B cell (primary cell): ENCODE measurements around the gene BPIFB1. TPM values are rescaled to one million over a fixed set of nuclear protein-coding genes. Genes with fewer than 3 reads are reported as not detected.

Experiments
- ATAC-seq: fragments of 200-7000 bp; cut with Tn5 transposase; one replicate; pipeline ENCODE4 v1.10.0; 2021; ENCODE audit warnings: low read depth, mild to moderate bottlenecking, moderate number of reproducible peaks, moderate library complexity
- CTCF ChIA-PET: fragments of 350-600 bp; sonication (Branson Sonifier 250); formaldehyde crosslinking; loops from one replicate; lab custom pipeline; 2021; ENCODE audit warnings: antibody characterized with exemption, inconsistent platforms; lab: Charles Lee
- POLR2A ChIA-PET: fragments of 350-600 bp; sonication (Branson Sonifier 250); formaldehyde crosslinking; loops from one replicate; lab custom pipeline; 2021; ENCODE audit warnings: antibody characterized with exemption; lab: Charles Lee
- DNase-seq: peaks from one replicate; pipeline ENCODE4 v3.0.0; 2013
- H2AFZ ChIP-seq: 2 replicates; pipeline ENCODE4 v1.6.1; 2012; ENCODE audit warnings: mild to moderate bottlenecking, low read depth, low read length; ENCODE audit not compliant: insufficient read depth, poor library complexity, severe bottlenecking
- H3K27ac ChIP-seq, 2 donors: 1 replicate in 1 of 2; 2 replicates in 1 of 2; pipeline ENCODE4 v1.5.1; 2012 to 2013; ENCODE audit warnings: low read length in 2 of 2, mild to moderate bottlenecking in 2 of 2, moderate library complexity in 1 of 2
- H3K27me3 ChIP-seq, 4 experiments: fragments of 200-600 bp in 1 of 4; sonication (generic) in 1 of 4; replicated peaks in 1 of 4; 1 replicate in 2 of 4; 2 replicates in 2 of 4; pipeline versions ENCODE4 v1.6.1 to v1.7.0; 2013 to 2016; ENCODE audit warnings: low read length in 3 of 4, mild to moderate bottlenecking in 2 of 4, mixed read lengths in 1 of 4, moderate library complexity in 1 of 4; ENCODE audit not compliant: insufficient read depth in 4 of 4, control insufficient read depth in 3 of 4; ENCODE audit errors: control extremely low read depth in 1 of 4
- H3K36me3 ChIP-seq, 2 experiments: replicated peaks in 1 of 2; 1 replicate in 1 of 2; 2 replicates in 1 of 2; pipeline versions ENCODE4 v1.6.1 to v1.7.1; 2013; ENCODE audit warnings: low read length in 1 of 2; ENCODE audit not compliant: insufficient read depth in 2 of 2, control insufficient read depth in 1 of 2; ENCODE audit errors: control extremely low read depth in 1 of 2, extremely low read depth in 1 of 2
- H3K4me1 ChIP-seq, 2 donors: fragments of 200-600 bp in 1 of 2; sonication (generic) in 1 of 2; 1 replicate in 1 of 2; 2 replicates in 1 of 2; pipeline versions ENCODE4 v1.5.1 to v1.6.1; 2013 to 2017; ENCODE audit warnings: low read length in 2 of 2; ENCODE audit not compliant: control insufficient read depth in 2 of 2, insufficient read depth in 2 of 2
- H3K4me2 ChIP-seq: replicated peaks from 2 replicates; pipeline ENCODE3; 2012; ENCODE audit warnings: mild to moderate bottlenecking, low read depth, low read length; ENCODE audit not compliant: poor library complexity, severe bottlenecking
- H3K4me3 ChIP-seq, 5 experiments: fragments of 200-600 bp in 1 of 5; sonication (generic) in 1 of 5; 1 replicate in 3 of 5; 2 replicates in 2 of 5; pipeline versions ENCODE4 v1.5.1 to v1.7.0; 2011 to 2016; ENCODE audit warnings: low read length in 4 of 5, mild to moderate bottlenecking in 4 of 5, low read depth in 2 of 5, control low read depth in 1 of 5, moderate library complexity in 1 of 5; ENCODE audit not compliant: insufficient read depth in 1 of 5; ENCODE audit errors: control extremely low read depth in 1 of 5, extremely low read depth in 1 of 5
- H3K79me2 ChIP-seq: fragments of 200-600 bp; sonication (generic); one replicate; pipeline ENCODE4 v1.6.0; 2016; ENCODE audit warnings: low read length; ENCODE audit not compliant: control insufficient read depth, insufficient read depth
- H3K9ac ChIP-seq: fragments of 200-600 bp; sonication (generic); 2 replicates; pipeline ENCODE4 v1.6.1; 2017; ENCODE audit warnings: mild to moderate bottlenecking, low read length, moderate library complexity
- H3K9me3 ChIP-seq, 3 donors: one replicate each; pipeline versions ENCODE4 v1.6.1 to v1.7.1; 2013; ENCODE audit warnings: low read length in 2 of 3; ENCODE audit not compliant: control insufficient read depth in 2 of 3, insufficient read depth in 1 of 3; ENCODE audit errors: control extremely low read depth in 1 of 3
- H4K20me1 ChIP-seq: 2 replicates; pipeline ENCODE4 v1.6.0; 2012; ENCODE audit warnings: mild to moderate bottlenecking, low read length; ENCODE audit not compliant: insufficient read depth, control insufficient read depth, poor library complexity, severe bottlenecking
- H3K27ac Mint-ChIP-seq: one replicate; pipeline ENCODE4 v1.8.0; 2021; ENCODE audit warnings: mixed read lengths
- H3K27me3 Mint-ChIP-seq: one replicate; pipeline ENCODE4 v1.8.0; 2021; ENCODE audit warnings: mixed read lengths
- H3K4me1 Mint-ChIP-seq: one replicate; pipeline ENCODE4 v1.8.0; 2021; ENCODE audit warnings: mixed read lengths
- H3K4me3 Mint-ChIP-seq: one replicate; pipeline ENCODE4 v1.8.0; 2021; ENCODE audit warnings: mixed read lengths
- H3K9me3 Mint-ChIP-seq: one replicate; pipeline ENCODE4 v1.8.0; 2022; ENCODE audit warnings: mixed read lengths; ENCODE audit not compliant: insufficient read depth
- EZH2 ChIP-seq: IDR thresholded peaks from 2 replicates; pipeline ENCODE4 v1.6.1; 2012; ENCODE audit warnings: borderline replicate concordance, low read depth, mild to moderate bottlenecking, moderate library complexity, low read length; ENCODE audit not compliant: insufficient read depth, poor library complexity, severe bottlenecking
- WGBS: methylation state at CpG from one replicate; pipeline ENCODE4 v1.1.5; 2013; ENCODE audit warnings: missing lambda C conversion rate; ENCODE audit not compliant: insufficient coverage; 5-methylcytosine and 5-hydroxymethylcytosine counted together
- intact Hi-C: fragments of 100-400 bp; cut with micrococcal nuclease; formaldehyde crosslinking; loops from one replicate; pipeline ENCODE4 v1.10.0; 2022
- polyA minus RNA-seq: library from RNA; depleted of rRNA, polyadenylated mRNA; stranded (reverse); fragments of >200 nt; gene quantifications from 2 replicates; pipeline ENCODE4 v1.2.3, GENCODE V29; 2012
- polyA plus RNA-seq: library from polyadenylated mRNA; depleted of rRNA; stranded (reverse); fragments of >200 nt; gene quantifications from 2 replicates; pipeline ENCODE4 v1.2.3, GENCODE V29; 2012
- total RNA-seq, 2 donors: library from RNA; stranded (reverse); fragments of 120-200 nt in 1 of 2; gene quantifications; 1 replicate in 1 of 2; 2 replicates in 1 of 2; pipeline versions ENCODE4 v1.2.3 to v1.2.4, GENCODE V29; 2013 to 2022
- TF ChIP-seq, protein P1 (sequence below): fragments of 200-600 bp; IDR thresholded peaks from one replicate; pipeline ENCODE4 v1.8.0; 2022; ENCODE audit warnings: antibody characterized with exemption, mild to moderate bottlenecking

The BPIFB1 gene, protein sequence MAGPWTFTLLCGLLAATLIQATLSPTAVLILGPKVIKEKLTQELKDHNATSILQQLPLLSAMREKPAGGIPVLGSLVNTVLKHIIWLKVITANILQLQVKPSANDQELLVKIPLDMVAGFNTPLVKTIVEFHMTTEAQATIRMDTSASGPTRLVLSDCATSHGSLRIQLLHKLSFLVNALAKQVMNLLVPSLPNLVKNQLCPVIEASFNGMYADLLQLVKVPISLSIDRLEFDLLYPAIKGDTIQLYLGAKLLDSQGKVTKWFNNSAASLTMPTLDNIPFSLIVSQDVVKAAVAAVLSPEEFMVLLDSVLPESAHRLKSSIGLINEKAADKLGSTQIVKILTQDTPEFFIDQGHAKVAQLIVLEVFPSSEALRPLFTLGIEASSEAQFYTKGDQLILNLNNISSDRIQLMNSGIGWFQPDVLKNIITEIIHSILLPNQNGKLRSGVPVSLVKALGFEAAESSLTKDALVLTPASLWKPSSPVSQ
- not detected in 2 replicates for total RNA-seq
- total RNA-seq (2013), result not detected
- polyA plus RNA-seq, result not detected in 2 replicates
- polyA minus RNA-seq, result not detected in 2 replicates

DNA sequence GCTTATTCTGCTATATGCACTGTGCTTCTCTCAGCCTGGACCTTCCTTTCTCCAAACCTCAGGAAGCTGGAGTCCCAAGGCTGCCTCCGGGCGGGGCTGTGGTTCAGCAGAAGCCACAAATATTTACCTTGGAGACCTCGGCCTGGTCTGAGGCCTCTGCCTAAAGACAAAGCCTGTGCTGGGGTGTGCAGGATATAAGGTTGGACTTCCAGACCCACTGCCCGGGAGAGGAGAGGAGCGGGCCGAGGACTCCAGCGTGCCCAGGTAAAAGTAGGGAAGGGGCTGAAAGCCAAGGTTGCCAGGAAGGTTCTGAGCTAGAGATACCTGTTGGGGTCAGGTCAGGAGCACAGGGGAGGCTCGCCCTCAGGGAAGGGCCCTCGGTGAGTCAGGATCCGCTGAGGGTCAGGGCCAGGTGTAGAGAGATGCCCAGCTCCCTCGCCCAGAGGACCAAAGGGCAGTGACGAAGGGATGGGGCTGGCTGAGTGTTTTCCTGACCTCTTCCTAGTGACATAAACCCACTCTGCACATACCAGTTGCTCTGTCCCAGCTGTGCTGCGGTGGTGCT, at the start of gene BPIFB1:
Gene BPIFB1 (plus strand): TSS at position 224 of the 565 bp plus-strand sequence. CDS start 2,860 bp downstream, outside the sequence.
- Histone ChIP-seq H3K9me3 (peaks cover 0 to 8% (median 0%) of the 10 kb centered on the region in 3 donors), H3K4me2 (no peak within 1 kb of the TSS), H3K9ac (no peak within 1 kb of the TSS), H3K27me3 (peaks cover 0 to 4% (median 0%) of the 10 kb centered on the region in 4 experiments), H3K36me3 (no peaks in the 10 kb centered on the region), H2AFZ (no peak within 1 kb of the TSS), H3K27ac (no peak within 1 kb of the TSS), H3K4me3 (no peak within 1 kb of the TSS), H3K79me2 (no peaks in the 10 kb centered on the region), H4K20me1 (no peaks in the 10 kb centered on the region), H3K4me1 (no peaks in the 10 kb centered on the region)
- ChIA-PET POLR2A (no interaction called here), CTCF (interaction anchor here (1.1 kb wide), 1 partner anchor 11 kb away, joined by 3 read pairs; no protein-coding TSS in a partner anchor)
- 92% methylated on average over 10 of the region's 13 CpGs for WGBS
- intact Hi-C loops, result no loop called here
- Mint-ChIP-seq H3K4me3 (no peak within 1 kb of the TSS), H3K27me3 (peaks cover 33% of the 10 kb centered on the region), H3K9me3 (no peaks in the 10 kb centered on the region), H3K27ac (no peak within 1 kb of the TSS), H3K4me1 (no peaks in the 10 kb centered on the region)
- DNase-seq (no peak), ATAC-seq (no peak)
- TF ChIP-seq EZH2, result no peak
- TF ChIP-seq, protein P1, sequence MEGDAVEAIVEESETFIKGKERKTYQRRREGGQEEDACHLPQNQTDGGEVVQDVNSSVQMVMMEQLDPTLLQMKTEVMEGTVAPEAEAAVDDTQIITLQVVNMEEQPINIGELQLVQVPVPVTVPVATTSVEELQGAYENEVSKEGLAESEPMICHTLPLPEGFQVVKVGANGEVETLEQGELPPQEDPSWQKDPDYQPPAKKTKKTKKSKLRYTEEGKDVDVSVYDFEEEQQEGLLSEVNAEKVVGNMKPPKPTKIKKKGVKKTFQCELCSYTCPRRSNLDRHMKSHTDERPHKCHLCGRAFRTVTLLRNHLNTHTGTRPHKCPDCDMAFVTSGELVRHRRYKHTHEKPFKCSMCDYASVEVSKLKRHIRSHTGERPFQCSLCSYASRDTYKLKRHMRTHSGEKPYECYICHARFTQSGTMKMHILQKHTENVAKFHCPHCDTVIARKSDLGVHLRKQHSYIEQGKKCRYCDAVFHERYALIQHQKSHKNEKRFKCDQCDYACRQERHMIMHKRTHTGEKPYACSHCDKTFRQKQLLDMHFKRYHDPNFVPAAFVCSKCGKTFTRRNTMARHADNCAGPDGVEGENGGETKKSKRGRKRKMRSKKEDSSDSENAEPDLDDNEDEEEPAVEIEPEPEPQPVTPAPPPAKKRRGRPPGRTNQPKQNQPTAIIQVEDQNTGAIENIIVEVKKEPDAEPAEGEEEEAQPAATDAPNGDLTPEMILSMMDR, result no peak

DNA sequence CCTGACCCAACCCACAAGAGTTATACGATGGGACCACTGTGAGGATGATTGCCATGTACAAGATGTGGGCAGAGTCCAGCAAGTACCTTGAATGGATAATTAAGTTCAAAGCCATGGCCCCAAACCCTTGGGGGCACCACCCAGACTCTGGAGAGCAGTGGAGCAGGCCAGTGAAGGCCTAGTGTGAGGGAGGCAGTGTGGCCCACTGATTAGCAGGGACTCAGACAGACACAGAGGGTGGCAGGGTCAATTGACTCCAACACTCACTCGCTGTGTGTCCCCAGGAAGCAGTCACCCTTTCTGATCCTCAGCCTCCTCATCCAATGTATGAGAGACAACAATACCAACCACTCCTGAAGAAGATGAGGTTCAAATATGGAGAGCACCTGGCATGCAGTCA, 49.0 kb upstream of the BPIFB1 start:
- WGBS, result 100% methylated on average over 1 of the region's 2 CpGs
- Mint-ChIP-seq H3K27ac (no peak overlapping the region), H3K4me3 (no peak overlapping the region), H3K9me3 (no peaks in the 10 kb centered on the region), H3K27me3 (peaks cover 24% of the 10 kb centered on the region), H3K4me1 (no peaks in the 10 kb centered on the region)
- no peaks in the 10 kb centered on the region for H3K36me3 ChIP-seq
- H4K20me1 ChIP-seq, result no peaks in the 10 kb centered on the region
- no peak for TF ChIP-seq EZH2
- TF ChIP-seq, protein P1, result no peak
- no peak overlapping the region for H3K27ac ChIP-seq
- DNase-seq (no peak), ATAC-seq (no peak)
- H3K27me3 ChIP-seq, result peaks cover 0 to 11% (median 2%) of the 10 kb centered on the region in 4 experiments
- H3K9ac ChIP-seq, result no peak overlapping the region
- H3K4me3 ChIP-seq, result no peak overlapping the region
- POLR2A ChIA-PET, result no interaction called here
- intact Hi-C loops, result no loop called here
- no peaks in the 10 kb centered on the region for H3K79me2 ChIP-seq
- H2AFZ ChIP-seq, result no peak overlapping the region
- no peak overlapping the region for H3K4me2 ChIP-seq
- no peaks in the 10 kb centered on the region for H3K4me1 ChIP-seq
- CTCF ChIA-PET, result no interaction called here
- no peaks in the 10 kb centered on the region for H3K9me3 ChIP-seq
